K562 (cell line): ENCODE results near the gene TFAP2E. TPM values are rescaled to one million over a fixed set of nuclear protein-coding genes. Genes with fewer than 3 reads are reported as not detected.

Experiments used
- ATAC-seq: fragments of 200-7000 bp; cut with Tn5 transposase; 3 replicates; pipeline ENCODE4 v1.9.1; 2020; ENCODE audit warnings: moderate library complexity
- BruUV-seq: library from RNA; stranded (reverse); fragments of 400-500 nt; replicated peaks from 2 replicates; lab custom pipeline; 2021; lab: Mats Ljungman, UMichigan
- CTCF ChIA-PET: fragments of 300-600 bp; formaldehyde crosslinking; extraction: SDS; loops from one replicate; lab custom pipeline; 2021; ENCODE audit warnings: low intra/inter-chr PET ratio; lab: Yijun Ruan, JAX
- POLR2A ChIA-PET: fragments of 300-600, 350-650 bp; sonication (Branson Sonifier 250); formaldehyde crosslinking; extraction: SDS; loops from one replicate; lab custom pipeline; 2021; ENCODE audit warnings: antibody characterized with exemption, inconsistent platforms; lab: Yijun Ruan, JAX
- DNase-seq, 4 experiments: peaks; one replicate each; pipeline versions ENCODE4 v3.0.0 to v3.0.0-alpha.2; 2011 to 2018; ENCODE audit warnings: low spot score in 3 of 4, mixed read lengths in 3 of 4; ENCODE audit errors: extremely low read depth in 1 of 4
- FAIRE-seq: peaks from 2 replicates; lab custom pipeline; 2011; peaks lifted over from hg19 to GRCh38; lab: Jason Lieb, UNC
- H2AFZ ChIP-seq: 2 replicates; pipeline ENCODE4 v1.6.0; 2011; ENCODE audit warnings: low read depth, low read length, control low read depth, inconsistent platforms
- H3K27ac ChIP-seq: fragments of 200-600 bp; 3 replicates; pipeline ENCODE4 v1.8.0; 2011; ENCODE audit warnings: low read depth, mild to moderate bottlenecking, control low read depth, inconsistent platforms, low read length, moderate library complexity, mixed read lengths; ENCODE audit errors: extremely low read depth
- H3K27me3 ChIP-seq, 2 experiments: fragments of 300-600 bp in 1 of 2; 2 replicates in 1 of 2; 3 replicates in 1 of 2; pipeline versions ENCODE4 v1.6.0 to v1.8.0; 2011; ENCODE audit warnings: inconsistent platforms in 2 of 2, low read length in 2 of 2, mild to moderate bottlenecking in 1 of 2, mixed read lengths in 1 of 2, moderate library complexity in 1 of 2; ENCODE audit not compliant: control insufficient read depth in 2 of 2, insufficient read depth in 2 of 2
- H3K36me3 ChIP-seq: fragments of 300-600 bp; 3 replicates; pipeline ENCODE4 v1.8.0; 2011; ENCODE audit warnings: mild to moderate bottlenecking, low read length, inconsistent platforms; ENCODE audit not compliant: control insufficient read depth, insufficient read depth
- H3K4me1 ChIP-seq, 2 experiments: fragments of 200-600 bp in 1 of 2; replicated peaks in 1 of 2; 2 replicates in 1 of 2; 3 replicates in 1 of 2; pipeline versions ENCODE4 v1.5.1 to v1.8.0; 2011; ENCODE audit warnings: inconsistent platforms in 2 of 2, low read length in 2 of 2, mild to moderate bottlenecking in 1 of 2, mixed read lengths in 1 of 2, moderate library complexity in 1 of 2; ENCODE audit not compliant: control insufficient read depth in 2 of 2, insufficient read depth in 2 of 2
- H3K4me2 ChIP-seq: 2 replicates; pipeline ENCODE4 v1.6.1; 2011; ENCODE audit warnings: low read length, control low read depth, inconsistent platforms, mixed read lengths; ENCODE audit not compliant: insufficient read depth
- H3K4me3 ChIP-seq: fragments of 200-600 bp; sonication (generic), shearing (Covaris generic); 2 replicates; pipeline ENCODE4 v1.5.1; 2016; ENCODE audit warnings: control low read depth, inconsistent platforms
- H3K79me2 ChIP-seq: fragments of 200-600 bp; 3 replicates; pipeline ENCODE4 v1.8.0; 2011; ENCODE audit warnings: low read length, inconsistent platforms; ENCODE audit not compliant: control insufficient read depth, insufficient read depth
- H3K9ac ChIP-seq, 2 experiments: 2 replicates each; pipeline versions ENCODE4 v1.6.0 to v1.6.1; 2011; ENCODE audit warnings: low read depth in 2 of 2, low read length in 2 of 2, control low read depth in 1 of 2, inconsistent platforms in 1 of 2, mild to moderate bottlenecking in 1 of 2, mixed read lengths in 1 of 2; ENCODE audit not compliant: insufficient read depth in 1 of 2
- H3K9me1 ChIP-seq: one replicate; pipeline ENCODE4 v1.6.0; 2011; ENCODE audit warnings: inconsistent platforms, mild to moderate bottlenecking, low read length, moderate library complexity; ENCODE audit not compliant: control insufficient read depth, insufficient read depth
- H3K9me3 ChIP-seq: replicated peaks from 2 replicates; pipeline ENCODE4 v1.5.1; 2011; ENCODE audit warnings: low read depth, low read length, inconsistent platforms; ENCODE audit not compliant: control insufficient read depth, insufficient read depth
- H4K20me1 ChIP-seq: replicated peaks from 2 replicates; pipeline ENCODE4 v1.6.1; 2011; ENCODE audit warnings: low read length, inconsistent platforms, mixed read lengths; ENCODE audit not compliant: control insufficient read depth, insufficient read depth
- CEBPG ChIP-seq, 3 experiments: fragments of 200-800 bp in 1 of 3; sonication (Bioruptor generic) in 1 of 3; sonication (generic) in 1 of 3; formaldehyde crosslinking in 1 of 3; IDR thresholded peaks in 2 of 3; conservative IDR thresholded peaks in 1 of 3; 2 replicates each; pipeline versions ENCODE4 v1.6.1 to v1.8.0; 2016 to 2022; ENCODE audit warnings: missing compliant biosample characterization in 2 of 3, missing genetic modification characterization in 2 of 3, mild to moderate bottlenecking in 1 of 3, missing genetic modification reagents in 1 of 3
- CTCF ChIP-seq, 3 experiments: IDR thresholded peaks in 2 of 3; conservative IDR thresholded peaks in 1 of 3; 2 replicates each; pipeline ENCODE4 v1.5.1; 2011 to 2012; ENCODE audit warnings: low read length in 3 of 3, mild to moderate bottlenecking in 3 of 3, control low read depth in 2 of 3, improper control_type of control experiment in 1 of 3, inconsistent platforms in 1 of 3, low read depth in 1 of 3, mixed read lengths in 1 of 3, moderate library complexity in 1 of 3; ENCODE audit not compliant: insufficient read depth in 2 of 3
- DEAF1 ChIP-seq: fragments of 450-650 bp; formaldehyde crosslinking; IDR thresholded peaks from 2 replicates; pipeline ENCODE4 v1.4.0; 2020; ENCODE audit warnings: mild to moderate bottlenecking, moderate library complexity
- ELF2 ChIP-seq: fragments of 250-450 bp; sonication (Bioruptor Pico); IDR thresholded peaks from 2 replicates; pipeline ENCODE4 v1.5.0; 2021; ENCODE audit warnings: mild to moderate bottlenecking
- HDGF ChIP-seq: fragments of 450-650 bp; IDR thresholded peaks from 2 replicates; pipeline ENCODE4 v1.6.1; 2016
- HMBOX1 ChIP-seq: sonication (generic); IDR thresholded peaks from 2 replicates; pipeline ENCODE4 v1.6.1; 2016
- NFIC ChIP-seq: fragments of 450-650 bp; IDR thresholded peaks from 2 replicates; pipeline ENCODE4 v1.6.1; 2017; ENCODE audit warnings: mild to moderate bottlenecking, inconsistent platforms
- NR3C1 ChIP-seq: sonication (generic); formaldehyde crosslinking; IDR thresholded peaks from 2 replicates; pipeline ENCODE4 v1.8.1; 2022; ENCODE audit warnings: missing genetic modification reagents
- SMAD3 ChIP-seq: fragments of 450-650 bp; formaldehyde crosslinking; conservative IDR thresholded peaks from 2 replicates; pipeline ENCODE4 v1.4.0; 2020; ENCODE audit warnings: mild to moderate bottlenecking
- SP1 ChIP-seq: sonication (generic); formaldehyde crosslinking; IDR thresholded peaks from 2 replicates; pipeline ENCODE4 v1.8.1; 2022; ENCODE audit warnings: mild to moderate bottlenecking, missing genetic modification reagents
- STAG1 ChIP-seq: sonication (generic); formaldehyde crosslinking; IDR thresholded peaks from 2 replicates; pipeline ENCODE4 v1.5.0; 2020; ENCODE audit warnings: missing genetic modification reagents, borderline replicate concordance
- XRCC5 ChIP-seq: fragments of 200-400 bp; formaldehyde crosslinking; IDR thresholded peaks from 2 replicates; pipeline ENCODE4 v1.6.1; 2017; ENCODE audit warnings: low read depth, mild to moderate bottlenecking, low read length
- ZNF140 ChIP-seq: fragments of 250-450 bp; sonication (Bioruptor Pico); IDR thresholded peaks from 2 replicates; pipeline ENCODE4 v1.8.0; 2021; ENCODE audit warnings: moderate library complexity, mild to moderate bottlenecking, inconsistent platforms
- ZNF77 ChIP-seq: fragments of 250-450 bp; sonication (Bioruptor Pico); IDR thresholded peaks from 2 replicates; pipeline ENCODE4 v1.5.0; 2020
- WGBS: fragments of 100-300 bp; shearing (Covaris generic); methylation state at CpG from one replicate; pipeline ENCODE4 v1.1.6; 2016; ENCODE audit warnings: low coverage, mixed read lengths; ENCODE audit not compliant: insufficient coverage; ENCODE audit errors: missing lambda C conversion rate; 5-methylcytosine and 5-hydroxymethylcytosine counted together
- in situ Hi-C: fragments of 300-500 bp; cut with MboI; formaldehyde crosslinking; loops from 4 replicates; pipeline ENCODE4 v1.15.0; 2018; ENCODE audit warnings: inconsistent platforms, mixed read lengths
- intact Hi-C: fragments of 100-400 bp; cut with micrococcal nuclease; formaldehyde crosslinking; loops from 2 replicates; pipeline ENCODE4 v1.14.2; 2022
- polyA plus RNA-seq, 8 experiments: library from polyadenylated mRNA; depleted of rRNA in 4 of 8; stranded (reverse) in 5 of 8; unstranded in 3 of 8; fragments of >200 nt; fragmentation: Nextera tagmentation in 2 of 8; fragmentation: Illumina TruSeq in 1 of 8; extraction: Ambion mirVana in 2 of 8; extraction: Trizol in 1 of 8; gene quantifications; 2 replicates each; pipeline versions ENCODE4 v1.2.1 to v1.2.3, GENCODE V29; 2011 to 2014; ENCODE audit warnings: inconsistent platforms in 1 of 8, missing spikeins in 1 of 8
- total RNA-seq, 7 experiments: library from RNA; depleted of rRNA in 6 of 7; stranded (reverse); fragments of >200 nt in 6 of 7; fragmentation: Illumina TruSeq in 2 of 7; extraction: Trizol in 2 of 7; gene quantifications; 2 replicates each; pipeline versions ENCODE4 v1.2.1 to v1.2.3, GENCODE V29; 2011 to 2021; ENCODE audit warnings: low replicate concordance in 1 of 7
- TF ChIP-seq, protein P1 (sequence below): sonication (generic); formaldehyde crosslinking; IDR thresholded peaks from 2 replicates; pipeline ENCODE4 v1.8.1; 2023; ENCODE audit warnings: mild to moderate bottlenecking, missing genetic modification reagents

TFAP2E gene
- total and polyA plus RNA-seq, 9 of the 15 experiments (the other 6 are each of a cell fraction or from before 2014, with no cell fraction given), result 0.03 to 0.11 (median 0.07) TPM; not detected in 4

DNA sequence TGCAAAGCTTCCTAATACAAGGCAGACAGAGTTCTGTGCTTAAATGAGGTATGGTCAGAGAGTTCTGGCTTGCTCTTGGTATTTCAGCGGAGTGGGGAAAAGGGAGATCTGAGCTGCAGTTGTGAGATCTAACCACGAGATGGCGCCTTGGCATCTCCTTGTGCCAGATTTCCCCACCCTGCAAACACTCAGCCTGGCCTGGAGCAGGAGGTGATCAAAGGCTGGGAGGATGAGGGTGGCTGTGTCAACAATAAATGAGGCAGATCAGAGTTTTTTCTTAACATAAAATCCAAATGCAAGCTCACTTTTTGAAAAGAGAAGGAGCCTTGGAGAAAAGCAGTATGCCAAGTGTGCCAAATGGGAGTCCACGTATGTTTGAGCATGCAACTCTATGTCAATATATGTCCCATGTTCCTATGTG is 4.1 kb upstream of the TFAP2E start:
- Histone ChIP-seq H3K9me3 (no peaks in the 10 kb centered on the region), H3K9ac (no peak overlapping the region), H3K36me3 (peaks cover 18% of the 10 kb centered on the region; the same call in 1 of the 3 replicates), H4K20me1 (peaks cover 21% of the 10 kb centered on the region; the same call in 1 of the 2 replicates), H3K9me1 (no peaks in the 10 kb centered on the region), H3K27me3 (peaks cover 3 to 18% of the 10 kb centered on the region in 2 experiments; a peak in 4 of 5 replicates), H3K79me2 (no peaks in the 10 kb centered on the region), H3K27ac (no peak overlapping the region), H3K4me2 (no peak overlapping the region), H3K4me1 (peaks cover 3 to 18% of the 10 kb centered on the region in 2 experiments; a peak in 2 of 5 replicates), H3K4me3 (no peak overlapping the region), H2AFZ (no peak overlapping the region)
- ATAC-seq (peak; percentile 86), FAIRE-seq (peak; percentile 98), DNase-seq (peak; percentile 79 to 84 (median 84))
- CTCF ChIA-PET, result interaction anchor here (0.6 to 3.6 kb wide), 5 partner anchors 146 to 208 kb away, joined by 3 to 47 read pairs (median 11); no protein-coding TSS in a partner anchor
- in situ Hi-C loops (loop anchor here (5.0 to 10.0 kb wide), 3 partner anchors 153 to 364 kb away; no protein-coding TSS in a partner anchor), intact Hi-C loops (loop anchor here (1.0 kb wide), 3 partner anchors 146 to 205 kb away; no protein-coding TSS in a partner anchor)
- POLR2A ChIA-PET, result interaction anchor here (0.6 to 1.8 kb wide), 13 partner anchors 9 to 668 kb away, joined by 3 to 16 read pairs (median 3); partner anchors contain the start of genes C1orf216, KIAA0319L and NCDN
- BruUV-seq, result no TSS peak
- WGBS, result 24% methylated on average over 4 of the region's 4 CpGs
- TF ChIP-seq SP1, result peak; percentile 62
- 0 out of 2 replicates have a peak, but pooled peaks have one; percentile 19 for TF ChIP-seq NFIC
- TF ChIP-seq ZNF140 (CRISPR knock-in tag), result no peak
- TF ChIP-seq, protein P1, sequence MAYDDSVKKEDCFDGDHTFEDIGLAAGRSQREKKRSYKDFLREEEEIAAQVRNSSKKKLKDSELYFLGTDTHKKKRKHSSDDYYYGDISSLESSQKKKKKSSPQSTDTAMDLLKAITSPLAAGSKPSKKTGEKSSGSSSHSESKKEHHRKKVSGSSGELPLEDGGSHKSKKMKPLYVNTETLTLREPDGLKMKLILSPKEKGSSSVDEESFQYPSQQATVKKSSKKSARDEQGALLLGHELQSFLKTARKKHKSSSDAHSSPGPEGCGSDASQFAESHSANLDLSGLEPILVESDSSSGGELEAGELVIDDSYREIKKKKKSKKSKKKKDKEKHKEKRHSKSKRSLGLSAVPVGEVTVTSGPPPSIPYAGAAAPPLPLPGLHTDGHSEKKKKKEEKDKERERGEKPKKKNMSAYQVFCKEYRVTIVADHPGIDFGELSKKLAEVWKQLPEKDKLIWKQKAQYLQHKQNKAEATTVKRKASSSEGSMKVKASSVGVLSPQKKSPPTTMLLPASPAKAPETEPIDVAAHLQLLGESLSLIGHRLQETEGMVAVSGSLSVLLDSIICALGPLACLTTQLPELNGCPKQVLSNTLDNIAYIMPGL (CRISPR knock-in tag), result 0 out of 2 replicates have a peak, but pooled peaks have one; percentile 55
- peak; percentile 68; the same call in 1 of the 2 replicates for TF ChIP-seq DEAF1 (CRISPR knock-in tag)
- TF ChIP-seq CTCF (IDR thresholded peaks at IDR 0.05 in 2 of 3, conservative IDR thresholded peaks at IDR 0.05 in 1 of 3; ENCODE audit: insufficient read depth in 2 of 3, low read depth in 1 of 3, low read length in 3 of 3), result peak; percentile 91 to 98 (median 96)
- 0 out of 2 replicates have a peak, but pooled peaks have one; percentile 18 for TF ChIP-seq ELF2 (CRISPR knock-in tag)
- TF ChIP-seq XRCC5, result peak; percentile 80; the same call in 1 of the 2 replicates
- TF ChIP-seq HMBOX1, result no peak
- TF ChIP-seq ZNF77 (CRISPR knock-in tag), result no peak
- no peak for TF ChIP-seq CEBPG (CRISPR knock-in tag; IDR thresholded peaks at IDR 0.05)
- no peak for TF ChIP-seq CEBPG (tag; conservative IDR thresholded peaks at IDR 0.05 in 1 of 2, IDR thresholded peaks at IDR 0.05 in 1 of 2)
- no peak for TF ChIP-seq NR3C1 (CRISPR knock-in tag)
- TF ChIP-seq HDGF, result 0 out of 2 replicates have a peak, but pooled peaks have one; percentile 68
- TF ChIP-seq STAG1 (CRISPR knock-in tag), result peak; percentile 90
- TF ChIP-seq SMAD3 (CRISPR knock-in tag), result no peak
